Measurements from ENCODE around the gene KCNH4. TPM values are rescaled to one million over a fixed set of nuclear protein-coding genes. Genes with fewer than 3 reads are reported as not detected.

Gene KCNH4
- total and polyA plus RNA-seq, 2 of the 13 experiments (the other 11 are each of a cell fraction or from before 2014, with no cell fraction given), result 0.01 to 0.09 TPM

- TF ChIP-seq ZNF768 (CRISPR knock-in tag; IDR thresholded peaks at IDR 0.05), result no peak; the same call in 1 of the 2 replicates
- peak; percentile 94 for TF ChIP-seq FLYWCH1 (CRISPR knock-in tag; IDR thresholded peaks at IDR 0.05)
- TF ChIP-seq ZKSCAN8 (CRISPR knock-in tag; IDR thresholded peaks at IDR 0.05; ENCODE audit: borderline replicate concordance), result no peak
- TF ChIP-seq ZNF367 (CRISPR knock-in tag; IDR thresholded peaks at IDR 0.05; ENCODE audit: borderline replicate concordance), result peak; percentile 96; the same call in 1 of the 2 replicates
- TF ChIP-seq SNAPC2 (CRISPR knock-in tag; IDR thresholded peaks at IDR 0.05), result no peak
- TF ChIP-seq ZSCAN9 (CRISPR knock-in tag; IDR thresholded peaks at IDR 0.05; ENCODE audit: borderline replicate concordance), result peak; percentile 98
- no peak; the same call in 1 of the 2 replicates for TF ChIP-seq ZNF484 (CRISPR knock-in tag; IDR thresholded peaks at IDR 0.05; ENCODE audit: borderline replicate concordance, low read depth)
- TF ChIP-seq CCAR2 (optimal IDR thresholded peaks at IDR 0.05; ENCODE audit: low read depth, low read length), result no peak
- TF ChIP-seq NR0B2 (CRISPR knock-in tag; IDR thresholded peaks at IDR 0.05), result peak; percentile 69
- peak; percentile 94; the same call in 1 of the 2 replicates for TF ChIP-seq MYNN (CRISPR knock-in tag; IDR thresholded peaks at IDR 0.05; ENCODE audit: low read depth)
- TF ChIP-seq CBX1 (IDR thresholded peaks at IDR 0.05; ENCODE audit: low read depth), result no peak
- peak; percentile 73; the same call in 1 of the 2 replicates for TF ChIP-seq THAP11 (CRISPR knock-in tag; IDR thresholded peaks at IDR 0.05)
- TF ChIP-seq SIN3B (IDR thresholded peaks at IDR 0.05; ENCODE audit: low read length), result no peak
- peak; percentile 45; the same call in 1 of the 2 replicates for TF ChIP-seq BCL6 (CRISPR knock-in tag; IDR thresholded peaks at IDR 0.05)
- peak; percentile 59 for TF ChIP-seq MEIS1 (CRISPR knock-in tag; IDR thresholded peaks at IDR 0.05; ENCODE audit: borderline replicate concordance)
- 0 out of 2 replicates have a peak, but pooled peaks have one; percentile 52 for TF ChIP-seq SSRP1 (CRISPR knock-in tag; IDR thresholded peaks at IDR 0.05)
- TF ChIP-seq, protein P1, sequence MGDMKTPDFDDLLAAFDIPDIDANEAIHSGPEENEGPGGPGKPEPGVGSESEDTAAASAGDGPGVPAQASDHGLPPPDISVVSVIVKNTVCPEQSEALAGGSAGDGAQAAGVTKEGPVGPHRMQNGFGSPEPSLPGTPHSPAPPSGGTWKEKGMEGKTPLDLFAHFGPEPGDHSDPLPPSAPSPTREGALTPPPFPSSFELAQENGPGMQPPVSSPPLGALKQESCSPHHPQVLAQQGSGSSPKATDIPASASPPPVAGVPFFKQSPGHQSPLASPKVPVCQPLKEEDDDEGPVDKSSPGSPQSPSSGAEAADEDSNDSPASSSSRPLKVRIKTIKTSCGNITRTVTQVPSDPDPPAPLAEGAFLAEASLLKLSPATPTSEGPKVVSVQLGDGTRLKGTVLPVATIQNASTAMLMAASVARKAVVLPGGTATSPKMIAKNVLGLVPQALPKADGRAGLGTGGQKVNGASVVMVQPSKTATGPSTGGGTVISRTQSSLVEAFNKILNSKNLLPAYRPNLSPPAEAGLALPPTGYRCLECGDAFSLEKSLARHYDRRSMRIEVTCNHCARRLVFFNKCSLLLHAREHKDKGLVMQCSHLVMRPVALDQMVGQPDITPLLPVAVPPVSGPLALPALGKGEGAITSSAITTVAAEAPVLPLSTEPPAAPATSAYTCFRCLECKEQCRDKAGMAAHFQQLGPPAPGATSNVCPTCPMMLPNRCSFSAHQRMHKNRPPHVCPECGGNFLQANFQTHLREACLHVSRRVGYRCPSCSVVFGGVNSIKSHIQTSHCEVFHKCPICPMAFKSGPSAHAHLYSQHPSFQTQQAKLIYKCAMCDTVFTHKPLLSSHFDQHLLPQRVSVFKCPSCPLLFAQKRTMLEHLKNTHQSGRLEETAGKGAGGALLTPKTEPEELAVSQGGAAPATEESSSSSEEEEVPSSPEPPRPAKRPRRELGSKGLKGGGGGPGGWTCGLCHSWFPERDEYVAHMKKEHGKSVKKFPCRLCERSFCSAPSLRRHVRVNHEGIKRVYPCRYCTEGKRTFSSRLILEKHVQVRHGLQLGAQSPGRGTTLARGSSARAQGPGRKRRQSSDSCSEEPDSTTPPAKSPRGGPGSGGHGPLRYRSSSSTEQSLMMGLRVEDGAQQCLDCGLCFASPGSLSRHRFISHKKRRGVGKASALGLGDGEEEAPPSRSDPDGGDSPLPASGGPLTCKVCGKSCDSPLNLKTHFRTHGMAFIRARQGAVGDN (CRISPR knock-in tag; IDR thresholded peaks at IDR 0.05), result peak; percentile 44; the same call in 1 of the 2 replicates
- TF ChIP-seq, protein P2, sequence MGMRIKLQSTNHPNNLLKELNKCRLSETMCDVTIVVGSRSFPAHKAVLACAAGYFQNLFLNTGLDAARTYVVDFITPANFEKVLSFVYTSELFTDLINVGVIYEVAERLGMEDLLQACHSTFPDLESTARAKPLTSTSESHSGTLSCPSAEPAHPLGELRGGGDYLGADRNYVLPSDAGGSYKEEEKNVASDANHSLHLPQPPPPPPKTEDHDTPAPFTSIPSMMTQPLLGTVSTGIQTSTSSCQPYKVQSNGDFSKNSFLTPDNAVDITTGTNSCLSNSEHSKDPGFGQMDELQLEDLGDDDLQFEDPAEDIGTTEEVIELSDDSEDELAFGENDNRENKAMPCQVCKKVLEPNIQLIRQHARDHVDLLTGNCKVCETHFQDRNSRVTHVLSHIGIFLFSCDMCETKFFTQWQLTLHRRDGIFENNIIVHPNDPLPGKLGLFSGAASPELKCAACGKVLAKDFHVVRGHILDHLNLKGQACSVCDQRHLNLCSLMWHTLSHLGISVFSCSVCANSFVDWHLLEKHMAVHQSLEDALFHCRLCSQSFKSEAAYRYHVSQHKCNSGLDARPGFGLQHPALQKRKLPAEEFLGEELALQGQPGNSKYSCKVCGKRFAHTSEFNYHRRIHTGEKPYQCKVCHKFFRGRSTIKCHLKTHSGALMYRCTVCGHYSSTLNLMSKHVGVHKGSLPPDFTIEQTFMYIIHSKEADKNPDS (CRISPR knock-in tag; IDR thresholded peaks at IDR 0.05), result peak; percentile 68; the same call in 1 of the 2 replicates
- TF ChIP-seq, protein P3, sequence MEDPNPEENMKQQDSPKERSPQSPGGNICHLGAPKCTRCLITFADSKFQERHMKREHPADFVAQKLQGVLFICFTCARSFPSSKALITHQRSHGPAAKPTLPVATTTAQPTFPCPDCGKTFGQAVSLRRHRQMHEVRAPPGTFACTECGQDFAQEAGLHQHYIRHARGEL (CRISPR knock-in tag; IDR thresholded peaks at IDR 0.05), result no peak
- TF ChIP-seq, protein P4, sequence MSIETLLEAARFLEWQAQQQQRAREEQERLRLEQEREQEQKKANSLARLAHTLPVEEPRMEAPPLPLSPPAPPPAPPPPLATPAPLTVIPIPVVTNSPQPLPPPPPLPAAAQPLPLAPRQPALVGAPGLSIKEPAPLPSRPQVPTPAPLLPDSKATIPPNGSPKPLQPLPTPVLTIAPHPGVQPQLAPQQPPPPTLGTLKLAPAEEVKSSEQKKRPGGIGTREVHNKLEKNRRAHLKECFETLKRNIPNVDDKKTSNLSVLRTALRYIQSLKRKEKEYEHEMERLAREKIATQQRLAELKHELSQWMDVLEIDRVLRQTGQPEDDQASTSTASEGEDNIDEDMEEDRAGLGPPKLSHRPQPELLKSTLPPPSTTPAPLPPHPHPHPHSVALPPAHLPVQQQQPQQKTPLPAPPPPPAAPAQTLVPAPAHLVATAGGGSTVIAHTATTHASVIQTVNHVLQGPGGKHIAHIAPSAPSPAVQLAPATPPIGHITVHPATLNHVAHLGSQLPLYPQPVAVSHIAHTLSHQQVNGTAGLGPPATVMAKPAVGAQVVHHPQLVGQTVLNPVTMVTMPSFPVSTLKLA (IDR thresholded peaks at IDR 0.05), result no peak
- no peak for TF ChIP-seq POGZ (CRISPR knock-in tag; IDR thresholded peaks at IDR 0.05)
Observed at GRCh38 chr17:42179911-42180410, 981 bp downstream of the KCNH4 start (continued).

Measured in HepG2 (cell line).